ENCODE results near the gene REC114.

Gene REC114

DNA sequence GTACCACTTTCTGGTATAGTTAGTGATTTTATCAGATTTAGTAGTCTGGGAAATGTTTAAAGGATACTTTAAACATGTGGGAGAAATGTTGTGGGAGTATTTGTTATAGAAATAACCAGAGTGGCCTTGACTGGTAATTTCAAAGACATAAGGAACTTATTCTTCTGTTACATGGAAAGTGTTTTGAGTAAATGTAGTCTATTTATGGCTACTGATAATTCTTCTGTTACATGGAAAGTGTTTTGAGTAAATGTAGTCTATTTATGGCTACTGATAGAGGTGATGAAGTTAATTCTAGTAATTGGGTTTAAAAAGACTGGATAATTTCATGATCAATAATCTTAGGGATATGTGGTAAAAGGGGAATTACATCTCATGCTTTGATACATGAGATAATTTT is 17.7 kb downstream of the REC114 start:
- no peak for TF ChIP-seq POLR2AphosphoS5 (IDR thresholded peaks at IDR 0.05; ENCODE audit: low read depth, low read length)

DNA sequence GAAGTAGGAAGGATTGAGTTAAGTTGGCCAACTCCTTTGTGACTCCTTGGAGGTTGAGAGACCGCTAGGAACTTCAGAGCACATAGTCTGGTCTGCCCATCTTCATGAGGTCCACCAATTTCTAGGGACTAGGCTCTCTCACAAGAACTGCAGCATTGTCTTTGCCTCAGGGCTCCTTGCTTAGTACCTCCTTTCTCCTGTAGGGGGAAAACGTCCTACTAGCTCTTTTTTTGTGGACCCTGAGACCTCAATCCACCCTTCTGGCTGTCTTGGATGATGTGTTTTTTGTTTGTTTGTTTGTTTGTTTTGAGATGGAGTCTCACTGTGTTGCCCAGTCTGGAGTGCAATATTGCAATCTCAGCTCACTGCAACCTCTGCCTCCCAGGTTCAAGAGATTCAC is 21.6 kb downstream of the REC114 start:
- no peak for TF ChIP-seq POLR2AphosphoS5 (IDR thresholded peaks at IDR 0.05; ENCODE audit: low read depth, low read length)
- no peak for TF ChIP-seq TAF1 (IDR thresholded peaks at IDR 0.05; ENCODE audit: borderline replicate concordance, insufficient read depth, low read length)
- TF ChIP-seq FOXP2 (optimal IDR thresholded peaks at IDR 0.05; ENCODE audit: borderline replicate concordance, extremely low read depth, extremely low read length, insufficient read depth): no peak
- TF ChIP-seq, protein P1, sequence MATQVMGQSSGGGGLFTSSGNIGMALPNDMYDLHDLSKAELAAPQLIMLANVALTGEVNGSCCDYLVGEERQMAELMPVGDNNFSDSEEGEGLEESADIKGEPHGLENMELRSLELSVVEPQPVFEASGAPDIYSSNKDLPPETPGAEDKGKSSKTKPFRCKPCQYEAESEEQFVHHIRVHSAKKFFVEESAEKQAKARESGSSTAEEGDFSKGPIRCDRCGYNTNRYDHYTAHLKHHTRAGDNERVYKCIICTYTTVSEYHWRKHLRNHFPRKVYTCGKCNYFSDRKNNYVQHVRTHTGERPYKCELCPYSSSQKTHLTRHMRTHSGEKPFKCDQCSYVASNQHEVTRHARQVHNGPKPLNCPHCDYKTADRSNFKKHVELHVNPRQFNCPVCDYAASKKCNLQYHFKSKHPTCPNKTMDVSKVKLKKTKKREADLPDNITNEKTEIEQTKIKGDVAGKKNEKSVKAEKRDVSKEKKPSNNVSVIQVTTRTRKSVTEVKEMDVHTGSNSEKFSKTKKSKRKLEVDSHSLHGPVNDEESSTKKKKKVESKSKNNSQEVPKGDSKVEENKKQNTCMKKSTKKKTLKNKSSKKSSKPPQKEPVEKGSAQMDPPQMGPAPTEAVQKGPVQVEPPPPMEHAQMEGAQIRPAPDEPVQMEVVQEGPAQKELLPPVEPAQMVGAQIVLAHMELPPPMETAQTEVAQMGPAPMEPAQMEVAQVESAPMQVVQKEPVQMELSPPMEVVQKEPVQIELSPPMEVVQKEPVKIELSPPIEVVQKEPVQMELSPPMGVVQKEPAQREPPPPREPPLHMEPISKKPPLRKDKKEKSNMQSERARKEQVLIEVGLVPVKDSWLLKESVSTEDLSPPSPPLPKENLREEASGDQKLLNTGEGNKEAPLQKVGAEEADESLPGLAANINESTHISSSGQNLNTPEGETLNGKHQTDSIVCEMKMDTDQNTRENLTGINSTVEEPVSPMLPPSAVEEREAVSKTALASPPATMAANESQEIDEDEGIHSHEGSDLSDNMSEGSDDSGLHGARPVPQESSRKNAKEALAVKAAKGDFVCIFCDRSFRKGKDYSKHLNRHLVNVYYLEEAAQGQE (IDR thresholded peaks at IDR 0.05; ENCODE audit: insufficient read depth in 1 of 2, low read depth in 2 of 2, low read length in 2 of 2): no peak
- TF ChIP-seq SIN3A (IDR thresholded peaks at IDR 0.05; ENCODE audit: borderline replicate concordance, insufficient read depth, low read length): no peak

DNA sequence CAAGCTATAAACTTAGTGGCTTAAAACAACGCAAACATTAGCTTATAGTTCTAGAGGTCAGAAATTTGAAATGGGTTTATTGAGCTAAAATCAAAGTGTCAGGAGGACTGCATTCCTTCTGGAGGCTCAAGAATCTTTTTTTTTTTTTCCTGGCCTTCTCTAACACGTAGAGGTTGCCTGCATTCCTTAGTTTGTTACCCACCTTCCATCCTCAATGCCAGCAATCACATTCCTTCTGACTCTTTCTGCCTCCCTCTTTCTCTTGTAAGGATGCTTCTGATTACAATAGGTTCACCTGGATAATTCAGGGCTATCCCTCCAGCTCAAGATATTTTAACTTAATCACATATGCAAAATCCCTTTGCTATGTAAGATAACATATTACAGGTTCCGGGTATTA is 24.8 kb downstream of the REC114 start:
- TF ChIP-seq SIN3A (IDR thresholded peaks at IDR 0.05; ENCODE audit: borderline replicate concordance, insufficient read depth, low read length): no peak
- no peak for TF ChIP-seq TAF1 (IDR thresholded peaks at IDR 0.05; ENCODE audit: borderline replicate concordance, insufficient read depth, low read length)
- no peak for TF ChIP-seq POLR2AphosphoS5 (IDR thresholded peaks at IDR 0.05; ENCODE audit: low read depth, low read length)
- TF ChIP-seq, protein P1 (IDR thresholded peaks at IDR 0.05; ENCODE audit: insufficient read depth in 1 of 2, low read depth in 2 of 2, low read length in 2 of 2): no peak
- TF ChIP-seq FOXP2 (optimal IDR thresholded peaks at IDR 0.05; ENCODE audit: borderline replicate concordance, extremely low read depth, extremely low read length, insufficient read depth): no peak

DNA sequence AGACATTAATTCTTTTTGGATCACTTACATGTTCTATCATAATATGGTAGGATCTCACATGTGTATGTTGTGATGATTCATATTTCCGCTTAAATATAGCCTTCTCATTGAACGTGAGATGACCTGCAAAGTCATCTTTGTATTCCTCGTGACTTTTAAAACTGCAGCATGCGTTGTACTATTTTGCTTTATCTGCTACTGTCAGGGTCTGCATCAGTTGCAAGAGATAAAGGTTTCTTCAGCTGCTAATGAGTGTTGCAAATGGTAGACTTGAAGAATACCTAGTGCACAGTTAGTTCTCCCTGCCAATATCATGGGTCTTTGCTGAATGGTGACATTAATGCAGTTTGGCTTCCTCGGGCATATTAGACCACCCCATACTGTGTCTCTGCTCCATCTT is 31.8 kb downstream of the REC114 start:
- TF ChIP-seq POLR2AphosphoS5 (IDR thresholded peaks at IDR 0.05; ENCODE audit: low read depth, low read length) (no peak), FOXP2 (optimal IDR thresholded peaks at IDR 0.05; ENCODE audit: borderline replicate concordance, extremely low read depth, extremely low read length, insufficient read depth) (no peak), TAF1 (IDR thresholded peaks at IDR 0.05; ENCODE audit: borderline replicate concordance, insufficient read depth, low read length) (no peak), SIN3A (IDR thresholded peaks at IDR 0.05; ENCODE audit: borderline replicate concordance, insufficient read depth, low read length) (no peak)
- TF ChIP-seq, protein P1 (IDR thresholded peaks at IDR 0.05; ENCODE audit: insufficient read depth in 1 of 2, low read depth in 2 of 2, low read length in 2 of 2): no peak

DNA sequence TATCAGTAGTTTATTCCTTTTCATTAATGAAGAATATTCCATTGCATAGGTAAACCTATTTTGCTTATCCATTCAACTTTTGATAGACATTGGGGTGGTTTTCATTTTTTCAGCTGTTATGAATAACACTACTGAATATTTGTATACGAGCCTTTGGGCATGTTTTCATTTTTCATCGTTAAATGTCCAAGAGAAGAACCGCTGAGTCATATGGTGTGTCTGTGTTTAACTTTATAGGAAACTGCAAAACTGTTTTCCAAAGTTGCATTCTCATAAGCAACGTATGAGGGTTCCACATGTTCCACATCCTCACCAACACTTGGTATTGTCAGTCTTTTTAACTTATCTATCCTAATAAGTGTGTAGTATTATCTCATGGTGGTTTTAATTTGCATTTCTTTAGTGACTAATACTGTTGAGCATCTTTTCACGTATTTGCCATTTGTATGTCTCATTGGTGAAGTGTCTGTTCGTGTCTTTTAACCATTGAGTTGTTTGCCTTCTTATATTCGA is 33.8 kb downstream of the REC114 start:
- no peak for TF ChIP-seq POLR2AphosphoS5 (IDR thresholded peaks at IDR 0.05; ENCODE audit: low read depth, low read length)
- TF ChIP-seq, protein P1 (IDR thresholded peaks at IDR 0.05; ENCODE audit: insufficient read depth in 1 of 2, low read depth in 2 of 2, low read length in 2 of 2): no peak
- TF ChIP-seq TAF1 (IDR thresholded peaks at IDR 0.05; ENCODE audit: borderline replicate concordance, insufficient read depth, low read length): no peak
- TF ChIP-seq SIN3A (IDR thresholded peaks at IDR 0.05; ENCODE audit: borderline replicate concordance, insufficient read depth, low read length): no peak
- TF ChIP-seq FOXP2 (optimal IDR thresholded peaks at IDR 0.05; ENCODE audit: borderline replicate concordance, extremely low read depth, extremely low read length, insufficient read depth): no peak

All from PFSK-1 (cell line).